Muscle of arm (tissue), 12 donors: ENCODE data around the gene RPL18A. TPM values are rescaled to one million over a fixed set of nuclear protein-coding genes. Genes with fewer than 3 reads are reported as not detected.
A peak's percentile ranks its signal among the peaks of the same experiment; 100 is the strongest.

ENCODE experiments used
- DNase-seq: peaks from one replicate; pipeline ENCODE4 v3.0.0-alpha.2; 2013
- polyA plus RNA-seq, 12 donors: library from polyadenylated mRNA; unstranded; fragments of 120-200 nt; gene quantifications; one replicate each; pipeline ENCODE4 v1.2.1, GENCODE V29; 2013; ENCODE audit not compliant: insufficient read length in 12 of 12

Gene RPL18A
- polyA plus RNA-seq, 12 donors = 1,385 to 2,689 (median 1,882) TPM; not detected in 1

DNA sequence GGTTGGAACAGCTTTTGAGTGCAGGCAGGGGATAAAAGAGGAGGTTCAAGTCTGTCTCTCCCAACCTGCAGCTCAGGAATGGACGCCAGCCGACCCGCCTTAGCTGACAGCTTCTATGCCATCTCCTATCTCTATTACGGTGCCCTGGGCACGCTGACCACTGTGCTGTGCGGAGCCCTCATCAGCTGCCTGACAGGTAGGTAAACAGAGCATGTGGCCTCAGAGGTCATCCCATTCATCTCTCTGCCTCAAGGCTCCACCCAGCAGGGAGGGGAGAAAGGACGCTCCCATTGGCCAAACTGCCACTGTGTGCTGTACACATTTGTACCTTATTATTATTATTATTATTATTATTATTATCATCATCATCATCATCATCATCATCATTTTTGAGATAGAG is 28.6 kb downstream of the RPL18A start:
- DNase-seq = no peak

GRCh38 chr19:17889609-17890214 is 30.0 kb downstream of the RPL18A start:
- peak; percentile 46 for DNase-seq

DNA sequence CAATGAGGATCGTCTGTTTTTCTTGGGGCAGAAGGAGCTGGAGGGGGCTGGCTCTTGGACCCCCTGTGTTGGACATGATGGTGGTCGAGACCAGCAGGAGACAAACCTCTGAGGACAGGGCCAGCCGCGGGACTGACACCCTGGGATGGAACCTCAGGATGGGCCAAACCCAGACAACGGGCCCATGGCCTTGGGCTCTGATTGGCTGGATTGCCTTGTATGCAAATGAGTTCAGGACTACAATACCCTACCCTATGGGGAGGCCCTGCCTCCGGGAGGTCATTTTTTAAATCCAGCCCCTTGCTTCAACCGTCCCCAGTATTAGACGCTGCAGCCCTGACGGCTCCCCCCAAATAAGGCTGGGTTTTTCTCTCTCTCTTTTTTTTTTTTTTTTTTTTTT is 34.1 kb downstream of the RPL18A start:
- DNase-seq = no peak

- DNase-seq = no peak
Observed at GRCh38 chr19:17902701-17903100, 43.0 kb downstream of the RPL18A start.

GRCh38 chr19:17908244-17908643 is 48.5 kb downstream of the RPL18A start:
- no peak for DNase-seq

DNA sequence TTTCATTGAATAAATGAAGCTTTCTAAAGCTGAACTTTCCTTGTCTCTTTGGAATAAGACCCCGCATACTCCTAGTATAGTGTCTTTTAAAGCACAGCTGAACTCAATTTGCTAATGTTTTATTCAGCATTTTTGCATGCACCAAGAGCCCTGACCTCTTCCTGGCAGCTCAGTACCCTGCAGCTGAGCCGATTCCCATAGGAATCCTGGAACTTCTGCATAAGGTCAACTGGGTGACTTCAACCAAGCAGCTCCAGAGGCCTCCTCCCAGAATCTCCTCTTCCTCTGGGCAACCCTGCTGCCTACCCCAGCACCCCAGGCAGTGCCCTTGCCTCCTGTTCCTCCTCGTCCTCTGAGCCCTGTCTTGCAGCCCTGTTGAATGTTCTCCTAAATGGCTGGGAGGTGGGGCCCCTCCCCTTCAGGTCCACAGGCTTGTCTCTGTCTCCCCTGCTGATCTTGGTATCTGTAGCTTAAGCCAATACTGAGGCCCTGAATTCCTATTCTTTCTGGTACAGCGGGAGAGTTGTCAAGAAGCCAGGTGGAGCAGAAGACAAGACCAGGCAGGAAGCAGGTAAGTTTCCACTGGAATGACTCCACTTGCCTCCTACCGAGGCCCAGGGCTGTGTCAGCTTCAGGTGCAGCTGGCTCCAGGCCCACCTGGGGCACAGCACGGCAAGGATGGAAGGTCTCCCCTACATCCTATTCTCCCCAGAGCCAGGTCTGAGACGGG is 49.5 kb downstream of the RPL18A start:
- no peak for DNase-seq

DNA sequence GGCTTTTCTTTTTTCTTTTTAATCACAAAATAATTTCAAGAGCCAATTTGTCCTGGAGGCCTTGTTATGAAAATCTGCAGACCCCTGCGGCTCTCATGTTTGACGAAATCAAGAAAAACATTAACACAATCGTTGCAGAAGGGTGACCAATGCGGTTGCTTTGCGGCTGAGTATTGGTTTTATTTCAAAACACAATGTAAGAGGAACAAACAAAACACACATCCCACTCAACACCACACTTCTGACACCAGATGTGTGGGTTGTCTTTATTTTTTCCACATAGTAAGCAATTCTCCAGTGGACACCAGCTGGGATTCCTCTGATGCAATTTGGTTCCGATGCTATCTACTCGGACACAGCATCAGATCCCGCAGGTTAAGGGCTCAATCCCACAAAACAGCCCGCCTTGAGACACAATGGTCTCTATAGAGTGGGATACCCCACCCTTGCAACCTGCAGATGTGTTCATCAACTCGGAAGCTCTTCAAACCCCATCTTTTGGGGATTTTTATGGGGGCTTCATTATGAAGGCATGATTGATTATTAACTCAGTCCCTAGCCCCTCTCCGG is 51.2 kb downstream of the RPL18A start:
- no peak for DNase-seq

Other genes starting within 250 kb of the RPL18A start
- gene UNC13A, start 171.6 kb upstream of the RPL18A start, polyA plus RNA-seq = under 1 TPM in 10 of 12 donors, not detected in 2; 0.05 to 0.32 (median 0.09) TPM
- 10 to 100 TPM in 11 of 12 donors, not detected in 1; 16.7 to 70.3 (median 28.2) TPM for gene MAP1S, start 140.4 kb upstream of the RPL18A start, polyA plus RNA-seq
- 1 to 10 TPM in 4 of 12 donors, under 1 TPM in 6, not detected in 2; 0.67 to 4.0 (median 0.88) TPM for gene FCHO1, start 108.4 kb upstream of the RPL18A start, polyA plus RNA-seq
- gene B3GNT3, start 64.8 kb upstream of the RPL18A start, polyA plus RNA-seq = 10 to 100 TPM in 1 of 12 donors, 1 to 10 TPM in 2, under 1 TPM in 3, not detected in 6; 0.12 to 17.5 (median 1.1) TPM
- under 1 TPM in 2 of 12 donors, not detected in 10; 0.24 to 0.44 TPM for gene INSL3, start 38.4 kb upstream of the RPL18A start, polyA plus RNA-seq
- 1 to 10 TPM in 10 of 12 donors, under 1 TPM in 1, not detected in 1; 0.60 to 6.4 (median 1.9) TPM for gene JAK3, start 11.9 kb upstream of the RPL18A start, polyA plus RNA-seq
- under 1 TPM in 6 of 12 donors, not detected in 6; 0.05 to 0.11 (median 0.06) TPM for gene SLC5A5, start 12.0 kb downstream of the RPL18A start, polyA plus RNA-seq
- 10 to 100 TPM in 11 of 12 donors, not detected in 1; 31.2 to 90.7 (median 45.0) TPM for gene CCDC124, start 73.1 kb downstream of the RPL18A start, polyA plus RNA-seq
- 1 to 10 TPM in 6 of 12 donors, under 1 TPM in 4, not detected in 2; 0.56 to 6.9 (median 1.0) TPM for gene KCNN1, start 107.2 kb downstream of the RPL18A start, polyA plus RNA-seq
- 1 to 10 TPM in 11 of 12 donors, not detected in 1; 2.7 to 9.7 (median 4.7) TPM for gene ARRDC2, start 148.3 kb downstream of the RPL18A start, polyA plus RNA-seq
- under 1 TPM in 10 of 12 donors, not detected in 2; 0.21 to 0.58 (median 0.32) TPM for gene IL12RB1, start 227.0 kb downstream of the RPL18A start, polyA plus RNA-seq
- gene MAST3, start 237.9 kb downstream of the RPL18A start, polyA plus RNA-seq = 10 to 100 TPM in 4 of 12 donors, 1 to 10 TPM in 8; 4.4 to 70.6 (median 8.8) TPM